ENCODE measurements around the gene CHP1.

Gene CHP1

GRCh38 chr15:41286665-41287333, 55.7 kb downstream of the CHP1 start (continued):
- TF ChIP-seq ZIC2 (tag by site-specific recombination; IDR thresholded peaks at IDR 0.05) (no peak), MYNN (tag by site-specific recombination; IDR thresholded peaks at IDR 0.05; ENCODE audit: borderline replicate concordance) (no peak)

DNA sequence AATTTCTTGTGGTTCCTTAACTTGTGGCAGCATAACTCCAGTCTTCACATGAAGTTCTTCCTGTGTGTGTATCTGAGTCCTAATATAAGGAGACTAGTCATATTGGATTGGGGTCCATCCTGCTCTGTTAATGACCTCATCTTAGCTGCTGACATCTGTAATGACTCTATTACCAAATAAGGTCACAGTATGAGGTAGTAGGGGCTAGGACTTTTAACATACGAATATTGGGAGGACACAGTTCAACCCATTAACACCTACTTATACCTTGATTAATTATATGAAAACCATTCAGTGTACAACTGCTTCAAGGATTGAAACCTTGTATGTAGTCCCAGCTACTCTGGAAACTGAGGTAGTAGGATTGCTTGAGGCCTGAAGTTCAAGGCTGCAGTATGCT, 57.4 kb downstream of the CHP1 start:
- H3K4me1 ChIP-seq (ENCODE audit: control insufficient read depth, insufficient read depth, low read length) = no peaks in the 10 kb centered on the region
- no peak overlapping the region for H3K27ac ChIP-seq (ENCODE audit: extremely low read depth, low read depth, low read length)
- H3K4me3 ChIP-seq (ENCODE audit: low read depth, low read length) = no peak overlapping the region
- CTCF ChIA-PET = no interaction called here
- TF ChIP-seq ZNF121 (tag by site-specific recombination; IDR thresholded peaks at IDR 0.05) = no peak
- TF ChIP-seq ZNF768 (tag by site-specific recombination; IDR thresholded peaks at IDR 0.05) = no peak
- peak; percentile 79 for TF ChIP-seq MYNN (tag by site-specific recombination; IDR thresholded peaks at IDR 0.05; ENCODE audit: borderline replicate concordance)
- TF ChIP-seq ZBTB21 (tag by site-specific recombination; IDR thresholded peaks at IDR 0.05) = 0 out of 2 replicates have a peak, but pooled peaks have one; percentile 33
- no peak for TF ChIP-seq ZNF354C (tag by site-specific recombination; IDR thresholded peaks at IDR 0.05; ENCODE audit: borderline replicate concordance, low read depth)
- no peak for TF ChIP-seq ZNF23 (tag by site-specific recombination; IDR thresholded peaks at IDR 0.05; ENCODE audit: borderline replicate concordance)
- peak; percentile 61 for TF ChIP-seq ZNF629 (tag by site-specific recombination; IDR thresholded peaks at IDR 0.05)
- TF ChIP-seq, protein P1, sequence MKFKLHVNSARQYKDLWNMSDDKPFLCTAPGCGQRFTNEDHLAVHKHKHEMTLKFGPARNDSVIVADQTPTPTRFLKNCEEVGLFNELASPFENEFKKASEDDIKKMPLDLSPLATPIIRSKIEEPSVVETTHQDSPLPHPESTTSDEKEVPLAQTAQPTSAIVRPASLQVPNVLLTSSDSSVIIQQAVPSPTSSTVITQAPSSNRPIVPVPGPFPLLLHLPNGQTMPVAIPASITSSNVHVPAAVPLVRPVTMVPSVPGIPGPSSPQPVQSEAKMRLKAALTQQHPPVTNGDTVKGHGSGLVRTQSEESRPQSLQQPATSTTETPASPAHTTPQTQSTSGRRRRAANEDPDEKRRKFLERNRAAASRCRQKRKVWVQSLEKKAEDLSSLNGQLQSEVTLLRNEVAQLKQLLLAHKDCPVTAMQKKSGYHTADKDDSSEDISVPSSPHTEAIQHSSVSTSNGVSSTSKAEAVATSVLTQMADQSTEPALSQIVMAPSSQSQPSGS (tag by site-specific recombination; IDR thresholded peaks at IDR 0.05; ENCODE audit: low read depth) = peak; percentile 40; the same call in 1 of the 2 replicates
- no peak for TF ChIP-seq ZNF558 (tag by site-specific recombination; IDR thresholded peaks at IDR 0.05)
- no peak for TF ChIP-seq KLF8 (tag by site-specific recombination; IDR thresholded peaks at IDR 0.05)
- POLR2A ChIA-PET = no interaction called here
- peaks cover 38 to 60% of the 10 kb centered on the region in 2 experiments; a peak in 2 of 3 replicates for H3K36me3 ChIP-seq (ENCODE audit: control insufficient read depth in 2 of 2, insufficient read depth in 1 of 2, low read length in 2 of 2)
- H3K9me3 ChIP-seq (ENCODE audit: control insufficient read depth, insufficient read depth, low read depth, low read length) = no peaks in the 10 kb centered on the region

GRCh38 chr15:41289953-41290352, 58.9 kb downstream of the CHP1 start:
- H3K36me3 ChIP-seq (ENCODE audit: control insufficient read depth in 2 of 2, insufficient read depth in 1 of 2, low read length in 2 of 2) = peaks cover 44 to 68% of the 10 kb centered on the region in 2 experiments; a peak in 2 of 3 replicates
- H3K4me3 ChIP-seq (ENCODE audit: low read depth, low read length) = no peak overlapping the region
- H3K9me3 ChIP-seq (ENCODE audit: control insufficient read depth, insufficient read depth, low read depth, low read length) = no peaks in the 10 kb centered on the region
- CTCF ChIA-PET = no interaction called here
- H3K4me1 ChIP-seq (ENCODE audit: control insufficient read depth, insufficient read depth, low read length) = no peaks in the 10 kb centered on the region
- TF ChIP-seq ZBTB20 (tag by site-specific recombination; IDR thresholded peaks at IDR 0.05) (no peak), ZNF791 (tag by site-specific recombination; IDR thresholded peaks at IDR 0.05) (no peak), KLF17 (tag by site-specific recombination; IDR thresholded peaks at IDR 0.05) (no peak), ZNF521 (tag by site-specific recombination; IDR thresholded peaks at IDR 0.05) (no peak), HOXC10 (CRISPR knock-in tag; IDR thresholded peaks at IDR 0.05) (no peak), ZNF501 (tag by site-specific recombination; IDR thresholded peaks at IDR 0.05) (no peak), HIC1 (tag by site-specific recombination; IDR thresholded peaks at IDR 0.05) (no peak), GLI2 (tag by site-specific recombination; IDR thresholded peaks at IDR 0.05; ENCODE audit: borderline replicate concordance, low read depth) (no peak), ZNF121 (tag by site-specific recombination; IDR thresholded peaks at IDR 0.05) (no peak), ZNF175 (tag by site-specific recombination; IDR thresholded peaks at IDR 0.05) (no peak), ZNF169 (tag by site-specific recombination; IDR thresholded peaks at IDR 0.05) (no peak), SCRT1 (tag by site-specific recombination; IDR thresholded peaks at IDR 0.05; ENCODE audit: borderline replicate concordance) (no peak)
- TF ChIP-seq, protein P2, sequence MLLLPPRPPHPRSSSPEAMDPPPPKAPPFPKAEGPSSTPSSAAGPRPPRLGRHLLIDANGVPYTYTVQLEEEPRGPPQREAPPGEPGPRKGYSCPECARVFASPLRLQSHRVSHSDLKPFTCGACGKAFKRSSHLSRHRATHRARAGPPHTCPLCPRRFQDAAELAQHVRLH (tag by site-specific recombination; IDR thresholded peaks at IDR 0.05) = no peak
- TF ChIP-seq, protein P1 (tag by site-specific recombination; IDR thresholded peaks at IDR 0.05; ENCODE audit: low read depth) = no peak
- no peak overlapping the region for H3K27ac ChIP-seq (ENCODE audit: extremely low read depth, low read depth, low read length)
- POLR2A ChIA-PET = interaction anchor here (0.7 kb wide), 2 partner anchors 312 to 649 kb away, joined by 3 read pairs; no protein-coding TSS in a partner anchor
